ENCODE data around the gene CHAF1A.

Gene CHAF1A

DNA sequence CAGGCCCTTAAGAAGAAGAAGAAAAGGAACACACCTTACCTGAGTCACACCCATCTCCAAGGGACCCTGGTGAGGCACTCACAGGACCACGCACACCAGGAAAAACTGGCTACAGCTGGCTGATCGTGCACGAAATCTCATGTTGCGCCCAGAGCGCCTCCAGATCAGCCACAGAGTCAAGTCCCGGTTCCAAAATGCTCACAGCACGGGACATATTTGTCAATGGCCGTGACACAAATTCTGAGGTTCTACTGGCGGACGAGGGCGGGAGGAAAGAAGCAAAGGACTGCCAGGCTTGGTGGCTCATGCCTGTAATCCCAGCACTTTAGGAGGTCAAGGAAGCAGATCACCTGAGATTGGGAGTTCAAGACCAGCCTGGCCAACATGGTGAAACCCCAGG is 23.6 kb upstream of the CHAF1A start:
- TF ChIP-seq, protein P1, sequence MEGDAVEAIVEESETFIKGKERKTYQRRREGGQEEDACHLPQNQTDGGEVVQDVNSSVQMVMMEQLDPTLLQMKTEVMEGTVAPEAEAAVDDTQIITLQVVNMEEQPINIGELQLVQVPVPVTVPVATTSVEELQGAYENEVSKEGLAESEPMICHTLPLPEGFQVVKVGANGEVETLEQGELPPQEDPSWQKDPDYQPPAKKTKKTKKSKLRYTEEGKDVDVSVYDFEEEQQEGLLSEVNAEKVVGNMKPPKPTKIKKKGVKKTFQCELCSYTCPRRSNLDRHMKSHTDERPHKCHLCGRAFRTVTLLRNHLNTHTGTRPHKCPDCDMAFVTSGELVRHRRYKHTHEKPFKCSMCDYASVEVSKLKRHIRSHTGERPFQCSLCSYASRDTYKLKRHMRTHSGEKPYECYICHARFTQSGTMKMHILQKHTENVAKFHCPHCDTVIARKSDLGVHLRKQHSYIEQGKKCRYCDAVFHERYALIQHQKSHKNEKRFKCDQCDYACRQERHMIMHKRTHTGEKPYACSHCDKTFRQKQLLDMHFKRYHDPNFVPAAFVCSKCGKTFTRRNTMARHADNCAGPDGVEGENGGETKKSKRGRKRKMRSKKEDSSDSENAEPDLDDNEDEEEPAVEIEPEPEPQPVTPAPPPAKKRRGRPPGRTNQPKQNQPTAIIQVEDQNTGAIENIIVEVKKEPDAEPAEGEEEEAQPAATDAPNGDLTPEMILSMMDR (IDR thresholded peaks at IDR 0.05): no peak

DNA sequence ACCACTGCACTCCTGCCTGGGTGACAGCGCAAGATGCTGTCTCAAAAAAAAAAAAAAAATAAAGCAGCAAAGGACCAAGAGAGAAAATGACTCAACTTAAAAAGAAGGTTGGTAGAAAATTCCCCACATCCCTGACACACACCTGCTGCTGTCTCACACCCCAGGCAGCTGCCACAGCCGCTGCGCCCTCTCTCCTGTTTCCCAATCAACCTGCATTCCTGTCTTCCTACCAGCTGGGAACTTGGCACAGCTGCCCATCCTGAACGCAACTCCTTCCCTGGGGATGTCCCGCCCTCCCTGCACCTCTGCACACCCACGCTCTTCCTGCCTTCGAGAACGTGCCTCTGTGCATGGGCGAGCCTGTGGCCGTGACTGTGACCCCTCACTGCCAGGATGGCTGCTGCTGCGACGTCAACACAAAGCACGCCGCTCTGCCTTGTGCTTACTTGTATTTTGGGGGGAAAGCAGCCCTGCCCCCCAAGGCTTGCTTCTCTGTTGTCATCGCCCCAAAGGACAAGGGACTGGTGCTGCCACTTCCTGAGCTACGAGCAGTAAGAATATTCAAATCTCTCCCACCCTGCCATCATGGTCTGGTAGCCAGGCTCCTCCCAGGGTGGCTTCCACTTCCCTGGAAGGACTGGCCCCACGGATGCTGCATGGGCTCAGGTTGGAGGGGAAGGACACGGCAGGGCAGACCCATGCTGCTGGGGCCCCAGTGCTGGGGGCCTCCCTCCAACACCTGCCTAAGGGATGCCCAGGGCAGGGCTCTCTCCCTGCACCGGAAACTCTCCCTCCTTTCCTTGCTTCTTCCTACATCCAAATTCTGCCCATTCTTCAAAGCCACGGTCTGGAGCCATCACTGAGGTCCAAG is 22.8 kb upstream of the CHAF1A start:
- TF ChIP-seq, protein P1 (IDR thresholded peaks at IDR 0.05): no peak

DNA sequence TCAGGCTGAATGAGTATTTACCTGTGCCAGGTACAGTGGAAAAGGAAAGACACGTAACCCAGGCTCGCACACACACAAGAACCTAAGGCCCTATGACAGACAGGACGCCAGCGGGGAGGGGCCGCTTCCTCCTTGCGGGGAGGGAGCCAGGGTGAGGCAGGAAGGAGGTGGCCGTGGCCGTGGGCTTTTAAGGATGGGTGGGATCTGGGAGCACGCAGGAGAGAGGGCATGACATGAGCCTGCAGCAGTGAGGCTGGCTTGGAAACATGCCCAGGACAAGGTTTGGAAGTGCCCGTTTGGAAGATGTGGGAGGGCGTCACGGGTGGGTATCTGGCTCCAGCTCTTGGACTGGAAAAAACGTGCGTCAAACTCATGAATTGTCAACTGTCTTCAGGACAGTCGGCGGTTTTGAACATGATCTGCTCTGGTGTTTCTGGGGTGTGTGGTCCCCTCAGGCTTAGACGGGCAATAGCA is 22.1 kb upstream of the CHAF1A start:
- TF ChIP-seq, protein P1 (IDR thresholded peaks at IDR 0.05): no peak

DNA sequence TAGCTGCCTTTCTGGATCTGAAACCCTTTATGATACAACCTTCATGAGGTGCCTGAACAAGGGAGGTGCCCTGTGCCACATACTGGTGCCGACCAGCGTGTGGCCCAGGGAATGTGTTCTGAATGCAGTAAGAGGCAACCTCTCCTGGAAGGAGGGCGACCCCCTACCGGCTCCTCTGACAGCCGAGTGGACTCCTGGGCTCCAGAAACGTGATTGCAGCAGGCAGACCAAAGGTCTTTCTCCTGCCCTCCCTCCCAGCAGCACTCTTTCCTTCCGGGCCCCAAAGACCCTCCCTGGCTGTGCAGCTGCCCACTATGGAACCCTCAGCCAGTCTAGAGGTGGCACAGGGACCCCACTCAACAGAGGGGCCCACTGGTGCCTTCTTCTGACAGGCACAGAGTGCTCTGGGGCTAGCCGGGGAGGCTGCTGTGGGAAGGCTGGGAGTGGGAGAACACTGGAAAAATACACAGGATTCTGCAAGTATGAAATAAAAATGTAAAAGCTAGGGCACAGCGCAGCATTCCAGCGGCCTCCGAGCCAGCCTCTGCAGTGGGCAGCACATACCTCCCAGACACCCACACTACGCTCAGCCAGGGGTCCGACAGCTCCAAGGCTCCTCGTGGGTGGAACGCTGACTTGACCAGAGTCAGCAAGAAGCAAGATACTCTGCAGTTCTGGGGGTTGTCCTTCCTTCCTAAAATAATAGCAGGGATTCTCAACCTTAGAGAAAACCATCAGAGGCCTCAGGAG is 17.0 kb upstream of the CHAF1A start:
- TF ChIP-seq, protein P1 (IDR thresholded peaks at IDR 0.05): no peak

DNA sequence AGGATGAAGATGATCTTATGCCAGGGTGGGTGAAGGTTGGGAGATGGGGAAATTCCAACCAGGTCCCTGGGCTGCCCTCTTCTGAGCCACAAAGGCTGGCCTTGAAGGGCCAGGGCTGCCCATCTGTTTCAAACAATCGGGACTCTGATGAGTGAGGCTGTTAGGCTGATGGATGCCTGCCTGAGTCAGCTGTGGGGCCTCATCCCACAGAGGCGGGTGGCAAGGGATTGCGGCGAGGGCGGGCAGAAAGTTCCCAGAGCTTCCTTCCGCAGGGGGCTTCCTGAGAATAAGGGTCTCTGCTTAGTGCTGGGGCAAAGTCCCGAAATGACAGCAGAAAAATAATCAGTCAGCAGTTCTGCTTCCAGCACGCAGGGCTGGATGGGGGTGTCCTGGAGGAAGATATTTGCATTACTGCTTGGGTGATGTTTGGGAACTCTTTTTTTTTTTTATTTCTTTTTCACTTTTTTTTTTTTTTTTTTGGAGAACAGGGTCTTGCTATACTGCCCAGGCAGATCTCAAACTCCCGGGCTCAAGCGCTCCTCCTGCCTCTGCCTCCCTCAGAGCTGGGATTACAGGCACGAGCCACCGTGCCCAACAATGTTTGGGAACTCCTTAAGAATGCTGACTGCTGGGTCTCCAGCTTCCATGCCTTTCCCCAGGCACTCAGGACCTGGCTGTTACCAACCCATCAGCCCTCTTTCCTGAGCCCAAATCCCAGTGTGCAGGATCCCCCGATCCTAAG is 16.2 kb upstream of the CHAF1A start:
- TF ChIP-seq, protein P1 (IDR thresholded peaks at IDR 0.05): no peak

DNA sequence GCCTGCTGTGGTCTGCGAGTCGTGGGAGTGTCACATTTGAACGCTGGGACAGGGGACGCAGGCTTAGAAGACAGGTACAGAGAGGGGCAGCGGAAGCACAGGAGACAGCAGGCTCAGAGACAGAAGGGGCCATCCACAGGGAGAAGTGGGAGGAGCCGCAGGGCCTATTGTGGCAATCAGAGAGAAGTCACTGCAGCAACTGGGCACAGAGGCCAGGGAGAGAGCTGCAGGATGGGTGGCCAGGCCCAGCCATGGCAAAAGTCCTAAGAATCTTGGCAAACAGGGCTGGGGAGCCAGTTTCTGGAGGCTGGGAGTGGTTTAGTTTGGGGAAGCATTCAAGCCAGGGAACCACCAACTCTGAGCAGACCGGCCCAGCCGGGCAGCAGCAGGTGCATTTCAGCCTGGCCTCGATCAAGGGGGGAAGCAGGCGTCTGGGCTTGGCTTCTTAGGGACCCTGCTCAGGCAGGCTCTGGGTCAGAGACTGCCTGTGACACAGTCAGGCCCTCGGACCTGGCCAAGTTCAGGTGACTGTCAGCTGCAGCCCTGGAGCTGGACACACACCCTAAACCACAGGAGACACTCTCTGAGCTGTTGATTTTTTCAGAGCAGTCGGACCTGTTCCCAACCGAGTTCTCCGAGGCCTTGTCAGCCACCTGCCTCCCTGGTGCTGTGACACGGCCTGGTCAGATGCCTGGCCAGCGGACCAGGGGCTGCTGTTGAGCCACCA is 13.9 kb upstream of the CHAF1A start:
- TF ChIP-seq, protein P1 (IDR thresholded peaks at IDR 0.05): no peak

DNA sequence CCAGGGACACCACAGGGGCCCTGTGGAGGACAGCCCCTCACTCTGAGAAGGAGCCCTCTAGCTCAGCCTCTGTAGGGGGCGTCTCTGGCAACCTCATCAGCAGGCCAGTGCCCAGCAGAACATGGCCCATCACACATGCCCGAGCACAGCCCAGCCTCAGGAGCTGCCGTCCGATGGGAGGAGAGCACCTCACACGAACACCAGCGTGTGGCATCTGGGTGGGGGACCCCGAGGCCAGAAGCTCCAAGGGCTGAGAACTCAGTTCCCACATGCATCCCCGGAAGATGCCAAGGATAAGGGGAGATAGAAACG is 13.4 kb upstream of the CHAF1A start:
- TF ChIP-seq, protein P1 (IDR thresholded peaks at IDR 0.05): no peak

Measured in LNCAP (cell line).